ENCODE results near the gene NPHP1. TPM values are rescaled to one million over a fixed set of nuclear protein-coding genes. Genes with fewer than 3 reads are reported as not detected.

The NPHP1 gene
- polyA plus RNA-seq, 3 donors: 0.51 TPM; not detected in 2

DNA sequence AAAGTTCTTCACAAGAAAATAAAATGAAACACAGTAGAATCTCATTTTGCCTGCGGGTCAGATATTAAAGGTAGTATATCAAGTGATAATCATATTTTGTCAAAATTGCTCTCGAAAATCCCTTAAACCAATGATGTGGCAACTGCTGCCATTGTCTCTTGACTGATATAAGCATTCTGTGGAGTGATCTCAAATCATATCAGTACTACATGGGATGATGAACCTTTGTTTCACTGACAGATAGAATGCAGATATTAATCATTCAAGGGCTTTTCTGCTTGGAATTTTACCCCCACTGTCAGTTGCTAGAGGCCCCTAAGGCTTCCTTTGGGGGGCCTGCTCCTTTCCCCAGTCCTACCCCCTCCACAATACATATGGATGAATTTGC lies 57.9 kb downstream of the NPHP1 start:
- Histone ChIP-seq H4K20me1 (ENCODE audit: insufficient read depth, low read length) (no peaks in the 10 kb centered on the region), H3K27ac (ENCODE audit: low read depth in 1 of 2, low read length in 2 of 2) (no peak overlapping the region), H3K4me3 (replicated peaks in 1 of 3; ENCODE audit: low read depth in 2 of 3, low read length in 3 of 3) (no peak overlapping the region), H3K4me1 (ENCODE audit: control insufficient read depth in 1 of 2, insufficient read depth in 2 of 2, low read length in 2 of 2) (no peaks in the 10 kb centered on the region), H3K4me2 (replicated peaks; ENCODE audit: extremely low read depth, low read length, poor library complexity, severe bottlenecking) (no peak overlapping the region), H3K79me2 (ENCODE audit: insufficient read depth, low read length) (no peaks in the 10 kb centered on the region), H3K27me3 (ENCODE audit: control insufficient read depth in 2 of 2, insufficient read depth in 2 of 2, low read length in 2 of 2) (no peaks in the 10 kb centered on the region), H3K9ac (ENCODE audit: insufficient read depth, low read length, poor library complexity, severe bottlenecking) (no peak overlapping the region), H3K36me3 (replicated peaks in 1 of 2; ENCODE audit: control insufficient read depth in 1 of 2, insufficient read depth in 2 of 2, low read length in 2 of 2) (no peaks in the 10 kb centered on the region), H2AFZ (ENCODE audit: insufficient read depth, low read depth, low read length, poor library complexity, severe bottlenecking) (no peak overlapping the region), H3K9me3 (replicated peaks in 1 of 2; ENCODE audit: control insufficient read depth in 1 of 2, insufficient read depth in 1 of 2, low read length in 2 of 2) (no peaks in the 10 kb centered on the region)
- intact Hi-C loops (cut with micrococcal nuclease): no loop called here
- H3K27ac Mint-ChIP-seq: no peak overlapping the region
- peaks cover 0 to 1% (median 0%) of the 10 kb centered on the region in 3 donors for H3K27me3 Mint-ChIP-seq (ENCODE audit: low read depth in 3 of 3)
- no peak for DNase-seq
- no peaks in the 10 kb centered on the region for H3K36me3 Mint-ChIP-seq
- no peak overlapping the region for H3K4me3 Mint-ChIP-seq
- H3K9me3 Mint-ChIP-seq: peaks cover 0 to 3% (median 0%) of the 10 kb centered on the region in 7 donors
- no peaks in the 10 kb centered on the region for H3K4me1 Mint-ChIP-seq
- WGBS (ENCODE audit: insufficient coverage): no CpG with 5 or more reads among the region's 2 CpGs
- TF ChIP-seq, protein P1, sequence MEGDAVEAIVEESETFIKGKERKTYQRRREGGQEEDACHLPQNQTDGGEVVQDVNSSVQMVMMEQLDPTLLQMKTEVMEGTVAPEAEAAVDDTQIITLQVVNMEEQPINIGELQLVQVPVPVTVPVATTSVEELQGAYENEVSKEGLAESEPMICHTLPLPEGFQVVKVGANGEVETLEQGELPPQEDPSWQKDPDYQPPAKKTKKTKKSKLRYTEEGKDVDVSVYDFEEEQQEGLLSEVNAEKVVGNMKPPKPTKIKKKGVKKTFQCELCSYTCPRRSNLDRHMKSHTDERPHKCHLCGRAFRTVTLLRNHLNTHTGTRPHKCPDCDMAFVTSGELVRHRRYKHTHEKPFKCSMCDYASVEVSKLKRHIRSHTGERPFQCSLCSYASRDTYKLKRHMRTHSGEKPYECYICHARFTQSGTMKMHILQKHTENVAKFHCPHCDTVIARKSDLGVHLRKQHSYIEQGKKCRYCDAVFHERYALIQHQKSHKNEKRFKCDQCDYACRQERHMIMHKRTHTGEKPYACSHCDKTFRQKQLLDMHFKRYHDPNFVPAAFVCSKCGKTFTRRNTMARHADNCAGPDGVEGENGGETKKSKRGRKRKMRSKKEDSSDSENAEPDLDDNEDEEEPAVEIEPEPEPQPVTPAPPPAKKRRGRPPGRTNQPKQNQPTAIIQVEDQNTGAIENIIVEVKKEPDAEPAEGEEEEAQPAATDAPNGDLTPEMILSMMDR (IDR thresholded peaks at IDR 0.05): no peak

DNA sequence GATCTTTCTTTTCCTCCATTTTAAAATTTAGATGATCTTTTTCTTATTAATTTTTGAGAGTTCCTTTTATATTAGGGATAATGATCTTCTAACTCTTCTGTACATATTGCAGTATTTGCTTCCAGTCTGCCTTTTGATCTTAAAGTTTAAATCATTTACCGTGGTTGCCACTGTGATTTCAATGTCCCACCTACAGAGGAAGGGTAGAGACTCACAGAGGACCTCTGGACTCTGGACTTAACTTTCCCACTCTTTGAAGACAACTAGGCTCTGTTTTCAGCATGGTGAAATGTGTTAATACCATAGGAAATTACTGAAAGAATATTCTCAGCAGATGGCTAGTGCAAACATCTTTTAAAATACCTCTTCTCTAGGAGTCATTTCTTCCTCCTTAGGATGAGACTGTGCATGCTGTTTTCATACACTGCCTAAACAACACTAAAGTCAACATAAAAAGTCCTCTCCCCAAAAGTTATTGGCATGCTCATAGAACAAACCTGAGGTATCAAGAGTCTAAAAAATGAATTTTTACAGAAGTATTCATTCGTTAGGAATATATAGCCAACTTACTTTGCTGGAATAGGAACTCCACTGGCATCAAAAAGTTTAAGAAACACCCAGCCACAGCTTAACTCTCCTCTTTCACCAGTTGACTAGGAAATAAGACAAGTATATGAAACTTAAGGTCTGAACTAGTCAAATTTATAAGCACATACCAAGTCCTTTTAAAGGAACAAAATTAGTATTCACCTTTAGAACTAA lies 58.4 kb downstream of the NPHP1 start:
- Mint-ChIP-seq H3K4me3 (no peak overlapping the region), H3K27ac (no peak overlapping the region)

More for the DNA sequence above, 58.4 kb downstream of the NPHP1 start:
- H2AFZ ChIP-seq (ENCODE audit: insufficient read depth, low read depth, low read length, poor library complexity, severe bottlenecking): no peak overlapping the region
- peaks cover 0 to 3% (median 0%) of the 10 kb centered on the region in 7 donors for H3K9me3 Mint-ChIP-seq
- peaks cover 0 to 1% (median 0%) of the 10 kb centered on the region in 3 donors for H3K27me3 Mint-ChIP-seq (ENCODE audit: low read depth in 3 of 3)
- intact Hi-C loops (cut with micrococcal nuclease): no loop called here
- no peaks in the 10 kb centered on the region for H3K36me3 Mint-ChIP-seq
- no peaks in the 10 kb centered on the region for H3K36me3 ChIP-seq (replicated peaks in 1 of 2; ENCODE audit: control insufficient read depth in 1 of 2, insufficient read depth in 2 of 2, low read length in 2 of 2)
- no peaks in the 10 kb centered on the region for H3K4me1 Mint-ChIP-seq
- no CpG with 5 or more reads among the region's 2 CpGs for WGBS (ENCODE audit: insufficient coverage)
- TF ChIP-seq, protein P1 (IDR thresholded peaks at IDR 0.05): no peak
- H3K9ac ChIP-seq (ENCODE audit: insufficient read depth, low read length, poor library complexity, severe bottlenecking): no peak overlapping the region
- no peaks in the 10 kb centered on the region for H3K79me2 ChIP-seq (ENCODE audit: insufficient read depth, low read length)
- no peak overlapping the region for H3K4me3 ChIP-seq (replicated peaks in 1 of 3; ENCODE audit: low read depth in 2 of 3, low read length in 3 of 3)
- no peak overlapping the region for H3K4me2 ChIP-seq (replicated peaks; ENCODE audit: extremely low read depth, low read length, poor library complexity, severe bottlenecking)
- H4K20me1 ChIP-seq (ENCODE audit: insufficient read depth, low read length): no peaks in the 10 kb centered on the region
- H3K27me3 ChIP-seq (ENCODE audit: control insufficient read depth in 2 of 2, insufficient read depth in 2 of 2, low read length in 2 of 2): no peaks in the 10 kb centered on the region
- no peak for DNase-seq
- H3K4me1 ChIP-seq (ENCODE audit: control insufficient read depth in 1 of 2, insufficient read depth in 2 of 2, low read length in 2 of 2): no peaks in the 10 kb centered on the region
- H3K27ac ChIP-seq (ENCODE audit: low read depth in 1 of 2, low read length in 2 of 2): no peak overlapping the region
- no peaks in the 10 kb centered on the region for H3K9me3 ChIP-seq (replicated peaks in 1 of 2; ENCODE audit: control insufficient read depth in 1 of 2, insufficient read depth in 1 of 2, low read length in 2 of 2)
